Cardiac muscle cell (in vitro differentiated cells and primary cell): Measurements from ENCODE around the gene KRTAP3-1. TPM values are rescaled to one million over a fixed set of nuclear protein-coding genes. Genes with fewer than 3 reads are reported as not detected.

Source experiments
- DNase-seq, 2 donors: peaks; one replicate each; pipeline versions ENCODE4 v3.0.0 to v3.0.0-alpha.2; 2010 to 2017; ENCODE audit warnings: low read depth in 1 of 2, low spot score in 1 of 2
- H3K27ac ChIP-seq: fragments of 200-600 bp; sonication (generic); 2 replicates; pipeline ENCODE4 v1.5.1; 2016
- H3K27me3 ChIP-seq: fragments of 200-600 bp; sonication (generic); 2 replicates; pipeline ENCODE4 v1.6.0; 2016; ENCODE audit warnings: control low read depth
- H3K36me3 ChIP-seq: fragments of 200-600 bp; sonication (generic); 2 replicates; pipeline ENCODE4 v1.5.1; 2016; ENCODE audit warnings: control low read depth
- H3K4me1 ChIP-seq: fragments of 200-600 bp; sonication (generic); 2 replicates; pipeline ENCODE4 v1.8.1; 2017; ENCODE audit warnings: low read depth, mild to moderate bottlenecking, mixed run types
- H3K4me3 ChIP-seq: fragments of 200-600 bp; sonication (generic); 2 replicates; pipeline ENCODE4 v1.5.1; 2016; ENCODE audit warnings: mild to moderate bottlenecking
- H3K9me3 ChIP-seq: fragments of 200-600 bp; sonication (generic); 2 replicates; pipeline ENCODE4 v1.5.1; 2017; ENCODE audit warnings: low read depth, mild to moderate bottlenecking, control low read depth
- polyA plus RNA-seq: library from polyadenylated mRNA; unstranded; fragments of >200 nt; fragmentation: Nextera tagmentation; extraction: Ambion mirVana; gene quantifications from 2 replicates; pipeline ENCODE4 v1.2.1, GENCODE V29; 2016
- total RNA-seq: library from RNA; depleted of rRNA; stranded (reverse); fragments of >200 nt; gene quantifications from 2 replicates; pipeline ENCODE4 v1.2.3, GENCODE V29; 2016
- TF ChIP-seq, protein P1 (sequence below): IDR thresholded peaks from 2 replicates; pipeline ENCODE4 v1.5.1; 2012; ENCODE audit warnings: low read depth, mild to moderate bottlenecking, low read length

The KRTAP3-1 gene
- total and polyA plus RNA-seq, 2 experiments from 2014 or later: not detected

DNA sequence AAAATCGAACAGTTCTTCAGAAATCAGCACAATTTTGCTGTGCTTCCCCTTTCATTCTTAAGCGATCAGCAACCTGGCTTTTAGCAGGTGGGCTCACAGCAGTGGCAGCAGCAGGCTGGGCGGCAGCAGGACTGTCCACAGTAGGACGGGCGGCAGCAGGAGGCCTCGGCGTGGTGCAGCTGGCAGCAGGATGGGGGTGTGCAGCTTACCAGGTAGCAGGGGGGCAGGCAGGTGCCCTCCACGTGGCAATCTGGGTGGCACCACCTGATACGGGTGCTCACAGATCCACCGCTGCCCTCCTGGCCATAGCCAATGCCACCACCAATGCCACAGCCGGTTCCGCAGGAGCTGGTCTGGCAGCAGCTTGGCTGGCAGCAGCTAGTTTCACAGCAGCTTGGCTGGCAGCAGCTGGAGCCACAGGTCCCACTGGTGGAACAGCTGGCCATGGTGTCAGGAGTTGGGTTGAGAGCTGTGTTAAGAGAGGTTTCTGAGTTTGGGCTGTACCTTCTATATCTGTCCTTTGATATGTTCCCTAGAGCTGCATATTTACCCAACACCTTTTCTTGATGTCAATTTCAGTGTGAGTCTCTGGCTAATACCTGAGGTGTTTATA lies 20.8 kb upstream of the KRTAP3-1 start, which contains the start of gene KRTAP1-4:
Gene KRTAP1-4 (minus strand): TSS at position 563 of the 613 bp plus-strand sequence. CDS start 117 bp downstream, at position 446.
- H3K27ac ChIP-seq: no peak within 1 kb of the TSS
- no peaks in the 10 kb centered on the region for H3K4me1 ChIP-seq
- H3K4me3 ChIP-seq: no peak within 1 kb of the TSS
- TF ChIP-seq, protein P1, sequence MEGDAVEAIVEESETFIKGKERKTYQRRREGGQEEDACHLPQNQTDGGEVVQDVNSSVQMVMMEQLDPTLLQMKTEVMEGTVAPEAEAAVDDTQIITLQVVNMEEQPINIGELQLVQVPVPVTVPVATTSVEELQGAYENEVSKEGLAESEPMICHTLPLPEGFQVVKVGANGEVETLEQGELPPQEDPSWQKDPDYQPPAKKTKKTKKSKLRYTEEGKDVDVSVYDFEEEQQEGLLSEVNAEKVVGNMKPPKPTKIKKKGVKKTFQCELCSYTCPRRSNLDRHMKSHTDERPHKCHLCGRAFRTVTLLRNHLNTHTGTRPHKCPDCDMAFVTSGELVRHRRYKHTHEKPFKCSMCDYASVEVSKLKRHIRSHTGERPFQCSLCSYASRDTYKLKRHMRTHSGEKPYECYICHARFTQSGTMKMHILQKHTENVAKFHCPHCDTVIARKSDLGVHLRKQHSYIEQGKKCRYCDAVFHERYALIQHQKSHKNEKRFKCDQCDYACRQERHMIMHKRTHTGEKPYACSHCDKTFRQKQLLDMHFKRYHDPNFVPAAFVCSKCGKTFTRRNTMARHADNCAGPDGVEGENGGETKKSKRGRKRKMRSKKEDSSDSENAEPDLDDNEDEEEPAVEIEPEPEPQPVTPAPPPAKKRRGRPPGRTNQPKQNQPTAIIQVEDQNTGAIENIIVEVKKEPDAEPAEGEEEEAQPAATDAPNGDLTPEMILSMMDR: no peak
- no peaks in the 10 kb centered on the region for H3K36me3 ChIP-seq
- no peak for DNase-seq
- H3K9me3 ChIP-seq: no peaks in the 10 kb centered on the region
- H3K27me3 ChIP-seq: peaks cover 2% of the 10 kb centered on the region

DNA sequence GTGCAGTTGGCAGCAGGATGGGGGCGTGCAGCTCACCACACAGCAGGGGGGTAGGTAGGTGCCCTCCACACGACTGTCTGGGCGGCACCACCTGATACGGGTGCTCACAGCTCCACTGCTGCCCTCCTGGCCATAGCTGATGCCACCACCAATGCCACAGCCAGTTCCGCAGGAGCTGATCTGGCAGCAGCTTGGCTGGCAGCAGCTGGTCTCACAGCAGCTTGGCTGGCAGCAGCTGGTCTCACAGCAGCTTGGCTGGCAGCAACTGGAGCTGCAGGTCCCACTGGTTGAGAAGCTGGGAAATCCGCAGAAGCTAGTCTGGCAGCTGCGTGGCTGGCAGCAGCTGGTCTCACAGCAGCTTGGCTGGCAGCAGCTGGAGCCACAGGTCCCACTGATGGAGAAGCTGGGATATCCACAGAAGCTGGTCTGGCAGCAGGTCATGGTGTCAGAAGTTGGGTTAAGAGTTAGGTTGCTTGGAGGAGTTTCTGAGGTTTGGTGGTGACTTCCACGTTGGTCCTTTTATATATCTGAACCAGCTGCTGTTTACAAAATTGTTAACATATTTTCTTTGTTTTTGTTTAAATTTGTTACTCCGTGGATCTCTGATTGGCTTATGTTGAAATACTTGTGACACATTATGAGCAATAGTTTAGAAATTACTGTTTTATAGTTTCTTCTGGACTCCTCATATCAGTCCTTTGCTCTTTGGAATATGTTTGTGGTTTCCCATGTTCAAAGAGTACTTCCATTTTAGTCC lies 18.0 kb upstream of the KRTAP3-1 start, which contains the start of gene KRTAP1-5:
Gene KRTAP1-5 (minus strand): TSS at position 494 of the 757 bp plus-strand sequence. CDS start 53 bp downstream, at position 441.
- no peaks in the 10 kb centered on the region for H3K9me3 ChIP-seq
- no peaks in the 10 kb centered on the region for H3K4me1 ChIP-seq
- H3K27ac ChIP-seq: no peak within 1 kb of the TSS
- DNase-seq: peak in 1 of 2 donors; percentile 21
- TF ChIP-seq, protein P1: no peak
- no peaks in the 10 kb centered on the region for H3K36me3 ChIP-seq
- peaks cover 2% of the 10 kb centered on the region for H3K27me3 ChIP-seq
- no peak within 1 kb of the TSS for H3K4me3 ChIP-seq

- Histone ChIP-seq H3K4me3 (no peak overlapping the region), H3K27me3 (peaks cover 2% of the 10 kb centered on the region), H3K27ac (no peak overlapping the region), H3K36me3 (no peaks in the 10 kb centered on the region), H3K9me3 (no peaks in the 10 kb centered on the region), H3K4me1 (no peaks in the 10 kb centered on the region)
- no peak for DNase-seq
- TF ChIP-seq, protein P1: no peak
Measured at GRCh38 chr17:41024697-41025096, 15.8 kb upstream of the KRTAP3-1 start.

GRCh38 chr17:41020336-41020735 lies 11.4 kb upstream of the KRTAP3-1 start:
- no peak for DNase-seq
- TF ChIP-seq, protein P1: no peak
- no peaks in the 10 kb centered on the region for H3K36me3 ChIP-seq

DNA sequence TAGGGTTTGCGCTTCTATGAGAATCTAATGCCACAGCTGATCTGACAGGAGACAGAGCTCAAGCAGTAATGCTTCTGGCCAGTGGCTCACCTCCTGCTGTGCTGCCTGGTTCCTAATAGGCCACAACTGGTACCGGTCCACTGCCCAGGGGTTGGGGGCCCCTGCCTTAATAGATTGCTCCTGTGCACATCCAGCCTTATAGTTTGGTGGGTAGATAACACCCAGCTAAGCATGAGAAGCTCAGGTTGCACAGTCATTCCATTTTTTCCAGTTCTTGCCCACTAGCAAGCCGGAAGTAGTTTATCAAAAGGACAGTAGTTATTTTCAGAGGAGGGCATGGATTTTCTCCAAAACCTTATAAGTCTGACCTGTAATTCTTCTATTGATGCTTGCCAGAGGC lies 10.5 kb upstream of the KRTAP3-1 start:
- TF ChIP-seq, protein P1: no peak
- Histone ChIP-seq H3K36me3 (no peaks in the 10 kb centered on the region), H3K4me3 (no peak overlapping the region), H3K27me3 (no peaks in the 10 kb centered on the region), H3K27ac (no peak overlapping the region), H3K9me3 (no peaks in the 10 kb centered on the region), H3K4me1 (no peaks in the 10 kb centered on the region)
- DNase-seq: no peak

More at GRCh38 chr17:41020336-41020735, 11.4 kb upstream of the KRTAP3-1 start:
- Histone ChIP-seq H3K4me3 (no peak overlapping the region), H3K27ac (no peak overlapping the region), H3K4me1 (no peaks in the 10 kb centered on the region), H3K9me3 (no peaks in the 10 kb centered on the region), H3K27me3 (no peaks in the 10 kb centered on the region)
